Measurements from ENCODE around the gene SYK. TPM values are rescaled to one million over a fixed set of nuclear protein-coding genes. Genes with fewer than 3 reads are reported as not detected.

Gene SYK
- total and polyA plus RNA-seq, 2 experiments from 2014 or later: 4.9 to 5.1 TPM

DNA sequence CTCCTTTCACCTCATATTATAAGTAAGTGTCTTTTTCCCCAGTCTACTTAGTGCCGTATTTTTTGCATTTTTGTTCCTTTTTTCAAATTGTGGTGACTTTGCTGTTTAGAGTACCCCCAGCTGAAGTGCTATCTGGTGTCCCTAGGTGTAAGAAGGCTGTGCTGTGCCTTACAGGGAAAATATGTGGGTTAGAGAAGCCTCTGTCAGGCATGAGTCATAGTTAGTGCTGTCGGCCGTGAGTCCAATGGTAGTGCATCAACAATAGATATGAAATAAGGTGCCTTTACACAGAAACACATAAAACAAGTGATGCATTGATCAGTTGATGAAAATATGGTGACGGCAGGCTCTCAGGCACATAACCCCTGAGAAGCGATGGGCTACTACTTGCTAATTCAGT is 20.1 kb downstream of the SYK start:
- Histone ChIP-seq H3K27ac (no peak overlapping the region), H3K9me2 (replicated peaks; ENCODE audit: insufficient read depth) (no peaks in the 10 kb centered on the region), H3K4me2 (no peak overlapping the region), H3K4me1 (ENCODE audit: insufficient read depth) (no peaks in the 10 kb centered on the region), H3K4me3 (no peak overlapping the region), H3K79me2 (no peaks in the 10 kb centered on the region), H3K27me3 (no peaks in the 10 kb centered on the region), H2AFZ (no peak overlapping the region), H4K20me1 (ENCODE audit: insufficient read depth, poor library complexity, severe bottlenecking) (no peaks in the 10 kb centered on the region), H3K9me3 (ENCODE audit: low read depth) (no peaks in the 10 kb centered on the region), H3K36me3 (replicated peaks; ENCODE audit: insufficient read depth, low read depth) (no peaks in the 10 kb centered on the region)
- TF ChIP-seq EZH2phosphoT487 (IDR thresholded peaks at IDR 0.05; ENCODE audit: low read depth, severe bottlenecking, unreplicated experiment) (no peak), EZH2 (IDR thresholded peaks at IDR 0.05; ENCODE audit: borderline replicate concordance) (no peak)
- TF ChIP-seq, protein P1, sequence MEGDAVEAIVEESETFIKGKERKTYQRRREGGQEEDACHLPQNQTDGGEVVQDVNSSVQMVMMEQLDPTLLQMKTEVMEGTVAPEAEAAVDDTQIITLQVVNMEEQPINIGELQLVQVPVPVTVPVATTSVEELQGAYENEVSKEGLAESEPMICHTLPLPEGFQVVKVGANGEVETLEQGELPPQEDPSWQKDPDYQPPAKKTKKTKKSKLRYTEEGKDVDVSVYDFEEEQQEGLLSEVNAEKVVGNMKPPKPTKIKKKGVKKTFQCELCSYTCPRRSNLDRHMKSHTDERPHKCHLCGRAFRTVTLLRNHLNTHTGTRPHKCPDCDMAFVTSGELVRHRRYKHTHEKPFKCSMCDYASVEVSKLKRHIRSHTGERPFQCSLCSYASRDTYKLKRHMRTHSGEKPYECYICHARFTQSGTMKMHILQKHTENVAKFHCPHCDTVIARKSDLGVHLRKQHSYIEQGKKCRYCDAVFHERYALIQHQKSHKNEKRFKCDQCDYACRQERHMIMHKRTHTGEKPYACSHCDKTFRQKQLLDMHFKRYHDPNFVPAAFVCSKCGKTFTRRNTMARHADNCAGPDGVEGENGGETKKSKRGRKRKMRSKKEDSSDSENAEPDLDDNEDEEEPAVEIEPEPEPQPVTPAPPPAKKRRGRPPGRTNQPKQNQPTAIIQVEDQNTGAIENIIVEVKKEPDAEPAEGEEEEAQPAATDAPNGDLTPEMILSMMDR (IDR thresholded peaks at IDR 0.05; ENCODE audit: poor library complexity): no peak
- 91% methylated on average over 5 of the region's 5 CpGs for WGBS (ENCODE audit: low lambda C conversion rate, missing lambda C conversion rate)
- DNase-seq (ENCODE audit: low spot score): no peak

DNA sequence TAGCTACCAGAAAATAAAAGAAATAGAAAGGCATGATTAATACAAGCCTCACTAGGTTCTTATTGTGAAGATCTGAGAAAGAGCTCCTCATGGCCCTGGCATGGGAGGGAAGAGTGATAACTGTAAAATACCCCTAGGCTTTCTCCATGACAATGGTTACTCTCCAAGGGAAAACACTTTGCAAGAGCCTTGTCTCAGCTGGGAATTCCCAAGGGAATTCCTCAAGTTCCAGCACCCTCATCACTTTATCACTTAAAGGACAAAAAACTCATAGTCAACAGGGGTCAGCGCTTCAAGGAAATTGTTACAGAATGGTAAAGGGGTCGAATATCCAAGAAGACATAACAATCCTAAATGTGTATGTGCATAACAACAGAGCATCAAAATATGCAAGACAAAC is 21.2 kb downstream of the SYK start:
- no peaks in the 10 kb centered on the region for H3K79me2 ChIP-seq
- H3K27ac ChIP-seq: no peak overlapping the region
- H3K4me2 ChIP-seq: no peak overlapping the region
- no peaks in the 10 kb centered on the region for H3K9me2 ChIP-seq (replicated peaks; ENCODE audit: insufficient read depth)
- H3K36me3 ChIP-seq (replicated peaks; ENCODE audit: insufficient read depth, low read depth): no peaks in the 10 kb centered on the region
- H3K4me3 ChIP-seq: no peak overlapping the region
- no peak overlapping the region for H2AFZ ChIP-seq
- no peaks in the 10 kb centered on the region for H3K4me1 ChIP-seq (ENCODE audit: insufficient read depth)
- no peaks in the 10 kb centered on the region for H4K20me1 ChIP-seq (ENCODE audit: insufficient read depth, poor library complexity, severe bottlenecking)
- H3K9me3 ChIP-seq (ENCODE audit: low read depth): no peaks in the 10 kb centered on the region
- H3K27me3 ChIP-seq: no peaks in the 10 kb centered on the region
- TF ChIP-seq EZH2phosphoT487 (IDR thresholded peaks at IDR 0.05; ENCODE audit: low read depth, severe bottlenecking, unreplicated experiment): no peak
- TF ChIP-seq, protein P1 (IDR thresholded peaks at IDR 0.05; ENCODE audit: poor library complexity): no peak
- no peak for TF ChIP-seq EZH2 (IDR thresholded peaks at IDR 0.05; ENCODE audit: borderline replicate concordance)
- DNase-seq (ENCODE audit: low spot score): no peak
- WGBS (ENCODE audit: low lambda C conversion rate, missing lambda C conversion rate): 87% methylated on average over 2 of the region's 2 CpGs

DNA sequence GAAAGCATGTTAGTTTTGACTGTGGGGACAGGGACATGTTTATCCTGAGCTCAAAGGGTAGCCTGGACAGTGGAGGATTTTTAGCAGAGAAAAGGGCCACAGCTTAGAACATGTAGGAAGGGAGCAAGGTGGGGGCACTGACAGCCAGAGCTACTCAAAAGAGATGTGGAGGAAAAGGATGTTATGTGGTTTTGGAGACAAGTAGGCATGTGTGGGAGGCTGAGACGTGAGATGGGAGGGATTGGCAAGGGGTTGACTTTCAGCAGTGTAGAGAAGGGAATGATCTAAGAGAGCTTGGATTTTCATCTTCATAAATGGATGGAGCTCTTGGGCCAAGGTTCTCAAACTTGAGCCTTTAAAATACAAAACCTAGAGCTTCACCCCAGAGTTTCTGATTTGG is 24.0 kb downstream of the SYK start:
- no peaks in the 10 kb centered on the region for H3K27me3 ChIP-seq

More for the DNA sequence above, 24.0 kb downstream of the SYK start:
- no peaks in the 10 kb centered on the region for H3K79me2 ChIP-seq
- TF ChIP-seq, protein P1 (IDR thresholded peaks at IDR 0.05; ENCODE audit: poor library complexity): no peak
- TF ChIP-seq EZH2 (IDR thresholded peaks at IDR 0.05; ENCODE audit: borderline replicate concordance) (no peak), EZH2phosphoT487 (IDR thresholded peaks at IDR 0.05; ENCODE audit: low read depth, severe bottlenecking, unreplicated experiment) (no peak)
- H3K4me2 ChIP-seq: no peak overlapping the region
- H3K27ac ChIP-seq: no peak overlapping the region
- H4K20me1 ChIP-seq (ENCODE audit: insufficient read depth, poor library complexity, severe bottlenecking): no peaks in the 10 kb centered on the region
- H3K9me3 ChIP-seq (ENCODE audit: low read depth): no peaks in the 10 kb centered on the region
- H3K4me1 ChIP-seq (ENCODE audit: insufficient read depth): no peaks in the 10 kb centered on the region
- 85% methylated on average over 1 of the region's 1 CpG for WGBS (ENCODE audit: low lambda C conversion rate, missing lambda C conversion rate)
- H3K36me3 ChIP-seq (replicated peaks; ENCODE audit: insufficient read depth, low read depth): no peaks in the 10 kb centered on the region
- no peaks in the 10 kb centered on the region for H3K9me2 ChIP-seq (replicated peaks; ENCODE audit: insufficient read depth)
- H3K4me3 ChIP-seq: no peak overlapping the region
- no peak for DNase-seq (ENCODE audit: low spot score)
- H2AFZ ChIP-seq: no peak overlapping the region
